Heart right ventricle (tissue), 16 donors: Measurements from ENCODE around the gene PIK3R1. TPM values are rescaled to one million over a fixed set of nuclear protein-coding genes. Genes with fewer than 3 reads are reported as not detected.

ENCODE experiments used
- ATAC-seq, 8 donors: fragments of 200-7000 bp; cut with Tn5 transposase; one replicate each; pipeline ENCODE4 v1.9.1; 2020; ENCODE audit warnings: mild to moderate bottlenecking in 8 of 8, moderate library complexity in 8 of 8, moderate number of reproducible peaks in 1 of 8
- DNase-seq, 2 donors: peaks; one replicate each; pipeline ENCODE4 v3.0.0-alpha.2; 2020
- H3K27ac ChIP-seq, 10 donors: fragments of 200-600 bp; sonication (generic) in 2 of 10; one replicate each; pipeline versions ENCODE4 v1.5.0 to v1.8.0; 2020 to 2022; ENCODE audit warnings: mild to moderate bottlenecking in 3 of 10
- H3K27me3 ChIP-seq, 7 donors: fragments of 200-600 bp; one replicate each; pipeline ENCODE4 v1.8.0; 2021 to 2022; ENCODE audit warnings: mild to moderate bottlenecking in 2 of 7
- H3K36me3 ChIP-seq, 9 donors: fragments of 200-600 bp; sonication (generic) in 1 of 9; one replicate each; pipeline versions ENCODE4 v1.5.0 to v1.8.0; 2020 to 2022; ENCODE audit warnings: mild to moderate bottlenecking in 2 of 9
- H3K4me1 ChIP-seq, 9 donors: fragments of 200-600 bp; sonication (generic) in 1 of 9; one replicate each; pipeline versions ENCODE4 v1.5.0 to v1.8.0; 2020 to 2022; ENCODE audit warnings: mild to moderate bottlenecking in 4 of 9
- H3K4me3 ChIP-seq, 10 donors: fragments of 200-600 bp; sonication (generic) in 2 of 10; one replicate each; pipeline versions ENCODE4 v1.5.0 to v1.8.0; 2020 to 2022; ENCODE audit warnings: mild to moderate bottlenecking in 7 of 10, moderate library complexity in 2 of 10
- H3K9me3 ChIP-seq, 11 donors: fragments of 200-600 bp in 10 of 11; sonication (generic) in 2 of 11; one replicate each; pipeline versions ENCODE4 v1.5.0 to v1.8.0; 2013 to 2022; ENCODE audit warnings: mild to moderate bottlenecking in 2 of 11, control low read depth in 1 of 11, moderate library complexity in 1 of 11
- WGBS, 2 donors: extraction: QIAGEN DNeasy Blood & Tissue Kit; methylation state at CpG; one replicate each; pipeline ENCODE4 v1.1.7; 2013; ENCODE audit warnings: inconsistent platforms in 1 of 2; 5-methylcytosine and 5-hydroxymethylcytosine counted together
- intact Hi-C, 10 donors: fragments of 100-400 bp; cut with DNase I; formaldehyde crosslinking; loops; one replicate each; pipeline versions ENCODE4 v1.11.1 to v1.14.2; 2022
- polyA plus RNA-seq, 2 donors: library from polyadenylated mRNA; stranded (reverse); fragments of 200-250 nt; gene quantifications; one replicate each; pipeline ENCODE4 v1.2.3, GENCODE V29; 2013
- total RNA-seq, 10 donors: library from RNA; stranded (reverse); fragmentation: NEBNext Ultra II Directional in 3 of 10; extraction: Animal tissue kit (Norgen Biotek cat#: 25700) in 3 of 10; gene quantifications; one replicate each; pipeline versions ENCODE4 v1.2.1 to v1.2.4, GENCODE V29; 2021 to 2023
- TF ChIP-seq, protein P1 (sequence below), 9 donors: fragments of 200-600 bp; sonication (generic) in 2 of 9; IDR thresholded peaks; one replicate each; pipeline versions ENCODE4 v1.5.0 to v1.8.0; 2021 to 2022; ENCODE audit warnings: antibody characterized with exemption in 9 of 9, mild to moderate bottlenecking in 5 of 9, moderate library complexity in 1 of 9
- donor health status: Arrhythmogenic right ventricular cardiomyopathy.
- donor health status: ischemic (EF 13 %, LVEDD 7.1; RV severe dilation, severe dysfunction).
- donor health status: healthy with polysubstance abuse.
- donor health status: DM: no; HTN: yes; CAD: no.
- donor health status: DM: no; HTN: no; CAD: no.
- donor health status: ischemic (EF 25% LVEDD 6.9; RV normal size, moderate dysfunction).
- donor health status: ischemic (EF 25% LVEDD 5.7; RV mildly dilated, moderate dysfunction).
- donor health status: healthy.
- donor health status: DM: yes; HTN: yes; CAD: no.
- donor health status: Ischemic cardiomyopathy.
- donor health status: ischemic (EF 35%, LVEDD 5.7; RV mildly dilated, moderate dysfunction).
- donor health status: nonischemic (EF 11% LVEDD 7.7; RV severe dilation, severe dysfunction).
- donor health status: DM: yes; HTN: yes; CAD: no.
- donor health status: PGD.
- donor health status: ischemic (EF 29% LVEDD 5.4; RV normal size, mild dysfunction).
- donor health status: nonischemic (EF 23%, LVEDD 6.1; RV moderate dilation, normal function).

The PIK3R1 gene
- total and polyA plus RNA-seq, 12 donors = 12.2 to 269 (median 125) TPM

GRCh38 chr5:68255305-68256120, 40.0 kb downstream of the PIK3R1 start:
- Histone ChIP-seq H3K36me3 (no peaks in the 10 kb centered on the region), H3K4me1 (peaks cover 28 to 100% (median 99%) of the 10 kb centered on the region in 9 donors), H3K4me3 (peak overlapping the region in 1 of 10 donors; percentile 2), H3K27me3 (no peaks in the 10 kb centered on the region), H3K27ac (peak overlapping the region in 8 of 10 donors; percentile 21 to 86 (median 74)), H3K9me3 (no peaks in the 10 kb centered on the region)
- intact Hi-C loops = loop anchor here in 7 of 10 donors (5.0 to 10.0 kb wide), 5 partner anchors 38 to 1011 kb away; partner anchors contain the start of gene PIK3R1 (in 1 of the 7)
- 40 to 42% methylated on average over 6 of the region's 6 CpGs for WGBS, 2 donors
- ATAC-seq (no peak), DNase-seq (no peak)
- TF ChIP-seq, protein P1, sequence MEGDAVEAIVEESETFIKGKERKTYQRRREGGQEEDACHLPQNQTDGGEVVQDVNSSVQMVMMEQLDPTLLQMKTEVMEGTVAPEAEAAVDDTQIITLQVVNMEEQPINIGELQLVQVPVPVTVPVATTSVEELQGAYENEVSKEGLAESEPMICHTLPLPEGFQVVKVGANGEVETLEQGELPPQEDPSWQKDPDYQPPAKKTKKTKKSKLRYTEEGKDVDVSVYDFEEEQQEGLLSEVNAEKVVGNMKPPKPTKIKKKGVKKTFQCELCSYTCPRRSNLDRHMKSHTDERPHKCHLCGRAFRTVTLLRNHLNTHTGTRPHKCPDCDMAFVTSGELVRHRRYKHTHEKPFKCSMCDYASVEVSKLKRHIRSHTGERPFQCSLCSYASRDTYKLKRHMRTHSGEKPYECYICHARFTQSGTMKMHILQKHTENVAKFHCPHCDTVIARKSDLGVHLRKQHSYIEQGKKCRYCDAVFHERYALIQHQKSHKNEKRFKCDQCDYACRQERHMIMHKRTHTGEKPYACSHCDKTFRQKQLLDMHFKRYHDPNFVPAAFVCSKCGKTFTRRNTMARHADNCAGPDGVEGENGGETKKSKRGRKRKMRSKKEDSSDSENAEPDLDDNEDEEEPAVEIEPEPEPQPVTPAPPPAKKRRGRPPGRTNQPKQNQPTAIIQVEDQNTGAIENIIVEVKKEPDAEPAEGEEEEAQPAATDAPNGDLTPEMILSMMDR (IDR thresholded peaks at IDR 0.05) = no peak

DNA sequence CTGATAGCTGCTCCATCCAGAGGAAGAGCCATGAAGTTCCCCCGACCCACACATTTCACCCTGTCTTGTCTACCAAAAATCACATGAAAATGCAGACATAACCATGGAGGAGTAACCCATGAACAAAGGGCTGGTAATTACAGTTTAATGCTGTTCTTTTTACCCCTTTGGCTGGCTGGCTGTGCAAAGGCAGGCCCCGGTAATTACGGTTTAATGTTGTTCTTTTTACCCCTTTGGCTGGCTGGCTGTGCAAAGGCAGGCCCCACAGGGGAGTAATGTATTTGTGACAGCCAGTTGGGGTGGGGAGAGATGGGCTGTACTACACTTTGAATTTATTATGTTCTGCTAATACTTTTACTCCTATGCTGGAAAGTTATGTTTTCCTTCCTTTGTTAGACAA, 41.7 kb downstream of the PIK3R1 start:
- ATAC-seq = no peak

GRCh38 chr5:68258531-68258930, 43.0 kb downstream of the PIK3R1 start:
- Histone ChIP-seq H3K4me1 (peaks cover 19 to 96% (median 93%) of the 10 kb centered on the region in 9 donors), H3K27me3 (no peaks in the 10 kb centered on the region), H3K36me3 (no peaks in the 10 kb centered on the region), H3K9me3 (no peaks in the 10 kb centered on the region), H3K27ac (peak overlapping the region; percentile 31 to 86 (median 70)), H3K4me3 (no peak overlapping the region)
- DNase-seq (no peak), ATAC-seq (peak in 3 of 8 donors; percentile 13 to 32 (median 31))
- intact Hi-C loops = loop anchor here in 7 of 10 donors (5.0 to 10.0 kb wide), 5 partner anchors 41 to 1014 kb away; partner anchors contain the start of gene PIK3R1 (in 1 of the 7)
- TF ChIP-seq, protein P1 (IDR thresholded peaks at IDR 0.05) = no peak
- 52 to 57% methylated on average over 4 of the region's 4 CpGs for WGBS, 2 donors

More for the DNA sequence above, 41.7 kb downstream of the PIK3R1 start:
- no peaks in the 10 kb centered on the region for H3K9me3 ChIP-seq
- no peak overlapping the region for H3K4me3 ChIP-seq
- no peak for DNase-seq
- WGBS, 2 donors = 46 to 65% methylated on average over 3 of the region's 3 CpGs
- TF ChIP-seq, protein P1 (IDR thresholded peaks at IDR 0.05) = no peak
- no peaks in the 10 kb centered on the region for H3K27me3 ChIP-seq
- intact Hi-C loops = loop anchor here in 7 of 10 donors (5.0 to 10.0 kb wide), 5 partner anchors 40 to 1012 kb away; partner anchors contain the start of gene PIK3R1 (in 1 of the 7)
- peaks cover 19 to 100% (median 99%) of the 10 kb centered on the region in 9 donors for H3K4me1 ChIP-seq
- H3K27ac ChIP-seq = peak overlapping the region; percentile 6 to 86 (median 70)
- no peaks in the 10 kb centered on the region for H3K36me3 ChIP-seq

DNA sequence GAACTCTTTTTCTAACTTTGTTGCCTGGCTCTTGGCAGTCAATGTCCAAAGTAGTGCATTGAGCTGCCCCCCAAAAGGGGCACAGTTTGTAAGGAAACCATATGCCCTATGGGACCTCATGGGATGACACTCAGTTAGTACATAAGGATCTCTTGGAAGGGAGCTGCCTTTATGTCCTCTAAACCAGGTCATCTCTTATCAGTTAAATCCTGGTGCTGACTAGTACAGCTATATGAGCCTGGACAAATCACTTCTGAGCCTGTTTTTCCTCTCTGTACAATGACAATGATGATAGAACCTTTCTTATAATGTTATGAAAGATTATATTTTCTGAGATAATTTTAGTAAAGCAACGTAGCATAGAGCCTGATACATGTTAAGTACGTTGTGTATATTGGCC, 44.1 kb downstream of the PIK3R1 start:
- H3K36me3 ChIP-seq = no peaks in the 10 kb centered on the region
- H3K27ac ChIP-seq = peak overlapping the region; percentile 16 to 86 (median 70)
- no peaks in the 10 kb centered on the region for H3K27me3 ChIP-seq
- intact Hi-C loops = loop anchor here in 9 of 10 donors (5.0 to 10.0 kb wide), 6 partner anchors 42 to 1015 kb away; partner anchors contain the start of gene PIK3R1 (in 1 of the 9)
- 39 to 61% methylated on average over 2 of the region's 2 CpGs for WGBS, 2 donors
- H3K4me3 ChIP-seq = no peak overlapping the region
- H3K4me1 ChIP-seq = peaks cover 21 to 96% (median 93%) of the 10 kb centered on the region in 9 donors
- ATAC-seq (peak in 5 of 8 donors; percentile 28 to 58 (median 42)), DNase-seq (no peak)
- TF ChIP-seq, protein P1 (IDR thresholded peaks at IDR 0.05) = no peak
- no peaks in the 10 kb centered on the region for H3K9me3 ChIP-seq
